GM19035 (cell line): ENCODE data around the gene ZNF521.

Experiments
- ATAC-seq: cut with Tn5 transposase; IDR thresholded peaks from one replicate; pipeline ENCODE4 v1.9.1; 2021; ENCODE audit not compliant: unreplicated experiment

Gene ZNF521

DNA sequence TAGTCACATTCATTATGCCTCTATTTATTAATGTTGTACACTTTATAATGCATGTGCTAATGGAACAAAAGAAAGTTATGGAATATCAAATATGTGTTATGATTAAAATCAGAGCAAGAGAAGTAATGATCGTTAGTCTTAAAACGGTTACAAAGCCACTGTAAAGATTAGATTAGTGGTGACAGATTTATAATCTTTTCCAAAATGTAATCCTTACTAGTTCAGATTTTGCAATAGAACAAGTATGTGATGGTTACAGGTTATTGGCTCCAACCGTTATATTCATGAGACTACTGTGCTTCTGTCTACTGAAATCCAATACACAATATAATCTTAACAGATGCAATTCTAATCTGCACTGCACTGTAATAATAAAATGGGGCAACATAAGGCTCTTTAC, 180.6 kb downstream of the ZNF521 start:
- ATAC-seq: no peak

- ATAC-seq: no peak
Measured at GRCh38 chr18:25170402-25170801, 181.6 kb downstream of the ZNF521 start.

DNA sequence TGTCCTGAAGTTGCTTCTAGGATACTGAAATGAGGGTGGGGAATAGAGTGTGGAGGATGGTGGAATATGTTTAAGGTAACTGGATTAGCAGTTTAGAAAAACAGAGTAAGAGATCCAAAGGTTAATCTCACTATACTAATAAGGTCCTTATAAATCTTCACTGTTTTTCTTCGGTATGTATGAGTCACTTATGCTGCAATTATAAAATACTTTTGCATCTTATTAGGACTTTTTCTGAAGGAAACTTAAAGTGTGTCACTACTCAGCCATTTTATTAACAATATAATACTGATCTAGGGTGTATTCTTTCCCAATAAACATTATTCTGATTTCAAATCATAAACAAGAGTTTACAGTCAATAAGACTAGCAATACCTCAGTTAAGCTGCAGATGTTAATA, 182.3 kb downstream of the ZNF521 start:
- ATAC-seq: no peak

- ATAC-seq: no peak
Measured at GRCh38 chr18:25167612-25168410, 184.2 kb downstream of the ZNF521 start.

DNA sequence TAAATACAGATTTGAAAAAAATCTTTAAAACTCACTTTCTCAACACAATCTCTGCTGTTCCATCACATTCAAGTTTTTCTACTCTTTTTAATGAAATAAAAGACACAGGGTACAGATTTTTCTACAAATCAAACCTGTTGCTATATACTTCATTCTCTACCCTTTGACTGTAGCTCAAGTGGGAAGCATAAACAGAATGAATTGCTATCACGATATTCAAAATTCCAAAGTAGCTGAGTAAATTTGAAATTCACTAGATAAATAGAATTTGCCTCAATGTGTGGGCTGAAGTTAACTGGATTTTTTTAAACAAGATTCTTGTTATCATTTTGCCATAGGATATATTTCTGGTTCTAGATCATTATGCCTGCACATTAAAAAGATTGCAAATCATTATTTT, 185.9 kb downstream of the ZNF521 start:
- ATAC-seq: no peak

GRCh38 chr18:25164848-25165811, 186.8 kb downstream of the ZNF521 start:
- ATAC-seq: peak; percentile 93

DNA sequence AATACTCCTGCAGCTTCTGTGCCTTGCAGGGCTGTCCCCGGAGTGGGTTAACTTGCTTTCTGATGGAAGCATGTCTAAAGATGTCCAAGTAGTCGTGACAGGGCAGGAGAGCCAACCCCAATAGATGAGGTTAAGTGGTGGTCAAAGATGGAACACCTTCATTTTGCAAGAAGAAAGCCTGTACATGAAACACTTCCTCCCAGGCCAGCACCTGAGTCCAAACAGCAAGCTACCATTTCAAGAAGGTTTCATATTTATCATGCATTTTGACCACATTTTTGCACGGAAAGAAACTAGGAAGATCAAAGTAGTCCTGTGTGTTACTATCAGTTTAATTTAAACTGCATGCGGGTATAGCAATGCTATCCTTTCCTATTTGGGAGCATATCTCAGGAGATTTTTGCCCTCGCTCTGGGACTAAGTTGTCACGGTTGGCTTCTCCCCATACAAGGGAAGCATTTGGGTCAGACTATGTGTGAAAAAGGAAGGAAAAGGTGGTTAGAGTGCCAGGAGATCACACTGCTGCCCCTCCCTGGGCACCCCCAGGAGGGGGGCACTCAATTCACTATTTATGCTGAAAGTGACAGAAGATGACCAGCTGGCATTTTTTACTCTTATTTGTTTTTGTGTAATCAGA, 187.6 kb downstream of the ZNF521 start:
- ATAC-seq: peak; percentile 43

DNA sequence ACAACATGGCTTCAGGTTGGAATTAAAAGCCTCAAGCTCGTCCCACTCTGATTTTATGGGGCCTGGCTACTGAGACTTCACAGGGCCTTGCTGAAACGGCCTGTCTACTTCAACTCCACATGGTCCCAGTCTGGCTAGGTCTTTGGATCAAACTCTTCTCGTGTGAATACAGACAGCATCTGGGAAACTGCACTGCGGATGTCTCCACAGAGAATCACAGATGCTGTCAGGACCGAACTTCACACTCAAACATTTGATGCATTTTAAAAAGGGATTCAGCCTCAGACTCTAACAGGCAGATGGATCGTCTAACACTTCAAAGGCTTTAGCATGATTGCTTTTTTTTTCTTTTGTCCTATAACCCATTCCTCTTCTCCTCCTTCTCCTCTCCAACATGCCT, 198.5 kb downstream of the ZNF521 start:
- no peak for ATAC-seq

DNA sequence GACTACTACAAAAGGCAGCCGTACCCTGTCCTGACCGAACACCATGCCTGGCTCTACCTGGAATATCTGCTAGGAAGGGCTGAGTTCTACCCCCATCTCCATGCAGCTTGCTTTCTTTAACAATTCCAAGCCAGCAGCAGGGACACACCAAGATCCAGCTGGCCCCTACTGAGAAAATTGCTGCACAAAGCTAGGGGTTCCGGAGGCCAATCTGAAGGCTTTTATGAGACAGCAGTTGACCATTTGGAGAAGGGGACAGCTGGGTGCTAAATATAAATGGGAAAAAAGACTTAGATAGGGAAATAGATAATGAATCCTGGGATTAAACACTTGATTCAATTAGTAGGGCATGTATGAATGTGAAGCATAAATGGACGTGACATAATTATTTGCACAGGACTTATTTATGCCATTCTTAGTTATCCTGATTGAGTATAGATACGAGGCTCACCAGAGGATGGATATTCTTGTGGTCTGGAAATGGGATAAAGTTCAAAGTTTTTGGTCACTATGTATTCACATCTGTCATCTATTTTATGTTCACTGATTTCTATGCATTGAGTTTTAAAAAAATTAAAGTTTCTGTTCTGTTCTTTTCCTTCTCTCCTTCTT, 204.0 kb downstream of the ZNF521 start:
- no peak for ATAC-seq

- no peak for ATAC-seq
Measured at GRCh38 chr18:25146512-25146910, 205.5 kb downstream of the ZNF521 start.

DNA sequence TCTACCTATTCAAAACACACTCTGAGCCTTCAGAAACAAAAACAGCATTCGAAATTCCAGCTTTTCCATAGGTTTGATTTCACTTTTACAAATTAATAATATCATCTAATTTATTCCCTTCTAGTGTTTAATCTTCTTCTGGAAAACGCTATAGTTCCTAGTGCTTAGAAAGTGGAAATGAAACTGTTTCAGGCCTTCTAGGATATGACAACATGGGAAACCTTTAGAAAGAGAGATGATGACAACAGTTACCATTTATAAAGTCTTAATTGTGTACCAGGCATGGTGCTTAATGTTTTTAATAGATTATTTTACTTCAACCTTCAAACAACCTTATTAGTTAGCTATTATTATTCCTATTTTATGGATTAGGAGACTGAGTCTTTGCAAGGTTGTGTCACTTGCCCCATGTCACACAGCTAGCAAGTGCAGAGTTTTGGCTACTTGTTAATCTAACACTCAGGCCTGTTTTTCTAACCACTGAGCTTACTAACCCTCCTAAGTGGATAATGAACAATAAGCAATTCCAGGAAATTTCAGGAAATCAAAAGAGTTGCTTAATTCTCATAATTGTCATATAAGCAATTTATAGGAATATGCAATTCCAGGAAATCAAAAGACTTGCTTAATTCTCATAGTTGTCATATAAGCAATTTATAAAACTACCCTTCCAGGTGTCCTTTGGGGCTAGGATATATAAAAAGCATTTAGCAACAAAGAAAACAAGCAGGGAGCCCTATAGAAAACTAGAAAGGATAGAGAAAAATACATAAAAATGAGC, 206.0 kb downstream of the ZNF521 start:
- ATAC-seq: no peak

DNA sequence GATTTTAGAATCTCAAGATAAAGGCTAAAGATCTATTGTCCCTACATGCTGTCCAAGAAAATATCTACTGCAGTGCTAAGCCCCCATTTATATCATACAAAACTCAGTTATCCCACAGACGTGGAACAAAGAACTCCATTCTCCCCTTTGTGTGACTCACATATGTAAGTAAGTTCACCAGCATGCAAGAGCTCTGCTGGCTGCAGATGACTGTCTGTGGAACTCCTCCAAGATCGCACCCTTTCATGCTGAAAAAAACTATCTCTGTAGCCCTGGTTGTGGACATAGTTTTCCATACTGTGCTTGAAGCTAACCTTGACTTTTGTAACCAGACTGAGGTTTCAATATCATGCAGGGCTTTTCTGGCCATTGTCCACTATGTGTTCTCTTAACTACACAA, 207.1 kb downstream of the ZNF521 start:
- ATAC-seq: no peak

- ATAC-seq: no peak
Measured at GRCh38 chr18:25141886-25142285, 210.1 kb downstream of the ZNF521 start.

DNA sequence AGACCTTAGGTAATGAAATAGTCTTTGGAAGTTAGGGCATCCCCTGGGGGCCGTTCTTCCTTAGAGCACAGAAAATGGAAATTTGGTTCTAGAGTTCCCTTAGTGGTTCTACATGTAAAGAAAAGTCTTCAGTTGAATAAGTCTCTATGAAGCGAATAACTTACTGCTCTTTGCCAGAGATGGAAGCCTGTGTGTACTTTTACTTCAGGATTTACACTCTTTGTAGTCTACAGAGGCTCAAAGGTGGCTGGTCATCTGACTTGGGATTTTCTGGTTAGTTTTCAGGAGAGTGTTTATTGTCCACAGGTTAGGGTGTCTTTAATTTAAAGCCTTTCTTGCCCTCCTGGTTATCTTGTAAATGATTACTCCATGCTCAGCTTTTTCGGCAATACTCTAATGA, 210.6 kb downstream of the ZNF521 start:
- no peak for ATAC-seq

DNA sequence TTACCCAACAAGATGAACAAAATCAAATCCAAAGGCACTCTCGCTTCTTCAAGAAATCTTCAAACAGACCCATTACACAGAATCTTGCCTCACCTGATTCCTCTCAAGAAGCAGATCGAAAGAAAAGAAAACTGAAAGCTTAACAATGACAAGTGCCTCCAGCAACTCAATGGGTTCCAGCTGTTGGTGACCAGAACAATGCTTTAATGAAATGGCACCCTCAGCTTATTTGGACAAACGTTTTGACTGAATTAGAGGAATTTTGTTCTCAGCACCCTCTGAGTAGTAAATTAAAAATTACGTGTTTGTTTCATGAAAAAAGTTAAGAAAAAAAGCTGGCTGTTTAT, 211.0 kb downstream of the ZNF521 start:
- no peak for ATAC-seq

DNA sequence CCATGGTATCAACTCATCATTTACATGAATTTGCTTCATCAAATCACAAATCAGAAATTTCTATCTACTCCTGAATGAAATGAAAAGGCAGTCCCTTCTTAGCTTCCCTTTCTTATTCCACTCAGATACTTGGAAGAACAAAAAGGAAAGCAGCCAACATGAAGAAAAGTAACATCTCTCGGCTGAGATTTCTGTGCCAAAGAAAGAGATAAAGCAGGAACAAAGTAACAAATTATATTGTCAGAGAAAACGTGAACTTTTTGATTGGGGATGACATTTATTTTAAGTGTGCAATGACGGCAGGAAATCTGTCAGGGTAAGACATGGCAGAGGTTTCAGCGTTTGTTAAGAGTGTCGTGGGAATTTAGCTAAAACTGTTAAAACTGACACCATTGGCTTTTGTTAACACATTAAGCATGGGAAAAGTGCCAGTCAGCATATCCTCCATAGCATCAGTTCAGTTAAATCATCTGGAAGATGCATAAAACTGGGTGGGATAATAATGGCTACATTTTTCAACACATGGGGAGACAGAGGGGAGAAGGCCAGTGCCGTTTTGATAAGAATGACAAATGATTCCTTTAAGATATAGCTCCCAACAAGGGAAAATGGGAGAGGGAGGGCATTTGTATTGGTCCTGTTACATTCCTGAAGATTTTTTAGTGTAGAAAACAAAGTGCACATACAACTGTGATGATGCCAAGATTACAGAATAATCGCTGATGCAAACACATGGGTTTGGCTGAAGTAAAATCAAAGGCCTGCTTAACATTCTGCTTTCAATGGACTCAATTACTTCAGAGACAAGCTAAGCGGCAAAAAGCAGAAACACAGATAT, 211.6 kb downstream of the ZNF521 start:
- no peak for ATAC-seq

GRCh38 chr18:25137197-25137472, 214.8 kb downstream of the ZNF521 start:
- ATAC-seq: no peak

- no peak for ATAC-seq
Measured at GRCh38 chr18:25136416-25137196, 215.4 kb downstream of the ZNF521 start.

DNA sequence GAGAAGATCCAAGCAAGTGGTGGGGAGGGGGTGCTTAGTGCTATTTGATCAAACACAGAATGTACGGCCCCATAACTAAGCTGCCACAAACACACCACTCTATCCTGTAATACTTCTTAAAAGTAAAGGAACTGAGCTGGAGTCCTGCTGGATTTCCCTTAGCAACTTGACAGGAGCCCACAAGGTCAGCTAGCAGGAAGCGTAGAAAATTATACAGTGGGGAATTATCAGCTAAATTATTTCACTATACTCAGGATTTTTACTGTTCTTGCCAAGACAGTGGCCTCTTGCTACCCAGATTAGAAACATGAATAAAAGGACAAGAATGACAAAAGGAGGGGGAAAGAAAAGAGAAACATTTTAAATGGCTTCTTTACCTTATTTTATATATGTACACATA, 217.1 kb downstream of the ZNF521 start:
- no peak for ATAC-seq
